Activated CD4-positive, alpha-beta memory T cell treated with anti-CD3 and anti-CD28 coated beads, Interleukin-2, amount 10 ng/mL, durations not matched to agents 7 days and 5 days (primary cell): Measurements from ENCODE around the gene TUSC2. TPM values are rescaled to one million over a fixed set of nuclear protein-coding genes. Genes with fewer than 3 reads are reported as not detected.

ENCODE experiments used
- CTCF ChIA-PET: fragments of 350-600 bp; sonication (Branson Sonifier 250); formaldehyde crosslinking; loops from one replicate; lab custom pipeline; 2021; ENCODE audit warnings: antibody characterized with exemption, inconsistent platforms; lab: Charles Lee
- POLR2A ChIA-PET: fragments of 350-600 bp; sonication (Branson Sonifier 250); formaldehyde crosslinking; loops from one replicate; lab custom pipeline; 2021; ENCODE audit warnings: antibody characterized with exemption; lab: Charles Lee
- DNase-seq: peaks from one replicate; pipeline ENCODE4 v3.0.0-alpha.2; 2020
- H3K27ac Mint-ChIP-seq: one replicate; pipeline ENCODE4 v1.8.0; 2021; ENCODE audit warnings: mild to moderate bottlenecking, mixed read lengths
- H3K27me3 Mint-ChIP-seq: one replicate; pipeline ENCODE4 v1.8.0; 2021; ENCODE audit warnings: mixed read lengths
- H3K36me3 Mint-ChIP-seq: one replicate; pipeline ENCODE4 v1.8.0; 2021; ENCODE audit warnings: low read depth, mixed read lengths
- H3K4me1 Mint-ChIP-seq: one replicate; pipeline ENCODE4 v1.8.0; 2021; ENCODE audit warnings: mixed read lengths
- H3K4me3 Mint-ChIP-seq: one replicate; pipeline ENCODE4 v1.8.0; 2021; ENCODE audit warnings: mild to moderate bottlenecking, mixed read lengths
- H3K9me3 Mint-ChIP-seq: one replicate; pipeline ENCODE4 v1.8.0; 2021; ENCODE audit warnings: mixed read lengths
- total RNA-seq, 2 experiments: library from RNA; stranded (reverse); gene quantifications; one replicate each; pipeline ENCODE4 v1.2.3, GENCODE V29; 2021

TUSC2 gene
- total RNA-seq, 2 experiments from 2014 or later, result 16.8 to 17.9 TPM

DNA sequence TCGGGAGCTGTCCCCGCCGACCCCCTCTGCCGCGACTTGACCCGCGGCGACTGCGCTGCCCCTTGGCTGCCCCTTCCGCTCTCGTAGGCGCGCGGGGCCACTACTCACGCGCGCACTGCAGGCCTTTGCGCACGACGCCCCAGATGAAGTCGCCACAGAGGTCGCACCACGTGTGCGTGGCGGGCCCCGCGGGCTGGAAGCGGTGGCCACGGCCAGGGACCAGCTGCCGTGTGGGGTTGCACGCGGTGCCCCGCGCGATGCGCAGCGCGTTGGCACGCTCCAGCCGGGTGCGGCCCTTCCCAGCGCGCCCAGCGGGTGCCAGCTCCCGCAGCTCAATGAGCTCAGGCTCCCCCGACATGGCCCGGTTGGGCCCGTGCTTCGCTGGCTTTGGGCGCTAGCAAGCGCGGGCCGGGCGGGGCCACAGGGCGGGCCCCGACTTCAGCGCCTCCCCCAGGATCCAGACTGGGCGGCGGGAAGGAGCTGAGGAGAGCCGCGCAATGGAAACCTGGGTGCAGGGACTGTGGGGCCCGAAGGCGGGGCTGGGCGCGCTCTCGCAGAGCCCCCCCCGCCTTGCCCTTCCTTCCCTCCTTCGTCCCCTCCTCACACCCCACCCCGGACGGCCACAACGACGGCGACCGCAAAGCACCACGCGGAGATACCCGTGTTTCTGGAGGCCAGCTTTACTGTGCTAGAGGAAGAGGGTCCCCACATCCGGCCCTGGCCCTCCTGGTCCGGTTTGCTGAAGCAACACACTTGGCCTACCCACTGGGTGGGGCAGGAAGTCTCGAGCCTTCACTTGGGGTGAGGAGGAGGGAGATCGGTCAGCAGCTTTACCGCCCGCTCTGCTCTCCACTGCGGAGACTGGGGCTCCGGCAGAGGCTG is 12.7 kb upstream of the TUSC2 start, which contains the start of gene RASSF1:
TSS of gene RASSF1 (minus strand) at position 389 of the 882 bp plus-strand sequence. CDS start at position 358, 31 bp downstream.
- POLR2A ChIA-PET, result interaction anchor here (0.8 to 32.1 kb wide), 19 partner anchors 2 to 314 kb away, joined by 3 to 704 read pairs (median 4); partner anchors contain the start of genes C3orf18, CISH, CYB561D2 and GNAI2

DNA sequence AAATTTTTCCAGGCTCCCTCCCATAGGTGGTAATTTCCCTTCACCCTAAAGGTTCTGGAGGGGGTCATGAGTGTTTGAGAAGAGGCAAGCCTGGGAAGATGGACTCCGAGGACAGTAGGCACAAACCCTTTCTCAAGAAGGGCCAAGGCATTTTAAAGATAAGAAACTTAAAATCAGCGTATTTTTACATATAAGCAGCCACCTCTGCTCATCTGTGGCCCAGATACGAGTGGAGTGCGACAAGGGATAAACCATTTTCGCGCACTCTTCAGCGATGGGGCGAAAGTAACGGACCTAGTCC is 12.1 kb upstream of the TUSC2 start:
- CTCF ChIA-PET, result interaction anchor here (0.6 to 5.9 kb wide), 9 partner anchors 8 to 278 kb away, joined by 3 to 65 read pairs (median 5); partner anchors contain the start of genes CYB561D2, HYAL3, NAA80 and NPRL2
- no peaks in the 10 kb centered on the region for H3K27me3 Mint-ChIP-seq
- H3K36me3 Mint-ChIP-seq, result peaks cover 51% of the 10 kb centered on the region
- DNase-seq, result no peak
- H3K4me3 Mint-ChIP-seq, result peak overlapping the region; percentile 85
- no peaks in the 10 kb centered on the region for H3K9me3 Mint-ChIP-seq
- H3K27ac Mint-ChIP-seq, result peak overlapping the region; percentile 94
- POLR2A ChIA-PET, result interaction anchor here (0.9 to 32.1 kb wide), 14 partner anchors 3 to 280 kb away, joined by 3 to 704 read pairs (median 12); partner anchors contain the start of genes C3orf18, CISH, CYB561D2 and GNAI2
- H3K4me1 Mint-ChIP-seq, result peaks cover 62% of the 10 kb centered on the region

More for the DNA sequence above, 12.7 kb upstream of the TUSC2 start, which contains the start of gene RASSF1:
- Mint-ChIP-seq H3K36me3 (peaks cover 45% of the 10 kb centered on the region), H3K27me3 (no peaks in the 10 kb centered on the region), H3K27ac (peak within 1 kb of the TSS; percentile 94), H3K9me3 (no peaks in the 10 kb centered on the region), H3K4me1 (peaks cover 61% of the 10 kb centered on the region), H3K4me3 (peak within 1 kb of the TSS; percentile 85)
- CTCF ChIA-PET, result interaction anchor here (0.6 to 5.9 kb wide), 12 partner anchors 8 to 278 kb away, joined by 3 to 65 read pairs (median 4); partner anchors contain the start of genes CYB561D2, HYAL3, NAA80 and NPRL2
- DNase-seq, result peak; percentile 92

DNA sequence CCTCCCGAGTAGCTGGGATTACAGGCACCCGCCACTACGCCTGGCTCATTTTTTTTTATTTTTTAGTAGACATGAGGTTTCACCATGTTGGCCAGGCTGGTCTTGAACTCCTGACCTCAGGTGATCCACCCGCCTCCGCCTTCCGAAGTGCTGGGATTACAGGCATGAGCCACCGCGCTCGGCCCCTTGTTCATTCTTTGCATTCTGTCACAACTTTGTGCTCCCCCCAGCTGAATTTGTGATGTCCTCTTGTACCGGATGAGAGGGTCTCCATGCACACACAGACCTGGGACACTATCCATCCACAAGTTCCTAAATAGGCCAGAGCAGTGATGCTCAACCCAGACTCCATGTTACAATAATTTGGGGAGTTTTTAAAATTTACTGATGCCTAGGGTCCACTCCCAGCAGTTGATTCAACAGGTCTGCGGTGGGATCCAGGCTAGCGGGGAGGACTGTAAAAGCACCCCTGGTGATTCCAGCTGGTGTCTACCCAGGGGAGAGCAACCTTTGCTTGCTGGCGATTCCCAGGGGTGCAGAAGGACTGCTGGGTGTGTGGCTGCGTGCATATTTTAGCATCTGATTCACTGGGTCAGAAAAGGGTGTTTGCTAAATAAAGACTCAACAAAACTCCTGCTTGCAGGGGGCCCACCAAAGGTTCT is 11.6 kb upstream of the TUSC2 start:
- Mint-ChIP-seq H3K4me3 (peak overlapping the region; percentile 85), H3K27me3 (no peaks in the 10 kb centered on the region), H3K4me1 (peaks cover 61% of the 10 kb centered on the region), H3K27ac (peak overlapping the region; percentile 94), H3K36me3 (peaks cover 54% of the 10 kb centered on the region), H3K9me3 (no peaks in the 10 kb centered on the region)
- no peak for DNase-seq
- CTCF ChIA-PET, result interaction anchor here (0.7 to 5.9 kb wide), 7 partner anchors 9 to 270 kb away, joined by 3 to 65 read pairs (median 5); partner anchors contain the start of genes CYB561D2, HYAL3, NAA80 and NPRL2
- POLR2A ChIA-PET, result interaction anchor here (1.0 to 32.1 kb wide), 11 partner anchors 3 to 280 kb away, joined by 4 to 704 read pairs (median 36); partner anchors contain the start of genes C3orf18, CISH, CYB561D2 and GNAI2

DNA sequence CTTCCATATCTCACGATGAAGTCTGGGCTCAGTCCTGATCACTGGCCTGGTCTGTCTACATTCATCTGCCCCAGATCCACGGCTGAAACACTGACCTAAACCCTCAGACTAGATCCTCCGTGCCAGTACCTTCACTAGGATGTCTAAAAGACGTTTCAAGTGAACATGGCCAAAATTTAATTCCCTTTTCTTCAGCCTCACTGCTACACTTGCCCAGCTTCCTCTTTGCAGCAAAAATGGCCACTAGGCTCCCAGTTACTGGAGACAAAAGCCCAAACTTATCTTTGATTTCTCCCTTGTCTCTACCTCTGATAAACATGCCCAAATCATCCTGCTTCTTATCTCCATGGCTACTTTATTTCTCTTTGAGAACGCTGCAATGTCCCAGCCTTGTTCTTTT is 10.9 kb upstream of the TUSC2 start:
- peak overlapping the region; percentile 85 for H3K4me3 Mint-ChIP-seq
- no peak for DNase-seq
- no peaks in the 10 kb centered on the region for H3K9me3 Mint-ChIP-seq
- H3K27me3 Mint-ChIP-seq, result no peaks in the 10 kb centered on the region
- peaks cover 61% of the 10 kb centered on the region for H3K36me3 Mint-ChIP-seq
- POLR2A ChIA-PET, result interaction anchor here (1.0 to 32.1 kb wide), 10 partner anchors 4 to 268 kb away, joined by 3 to 704 read pairs (median 89); partner anchors contain the start of genes C3orf18, CISH, CYB561D2 and GNAI2
- peak overlapping the region; percentile 94 for H3K27ac Mint-ChIP-seq
- peaks cover 65% of the 10 kb centered on the region for H3K4me1 Mint-ChIP-seq
- CTCF ChIA-PET, result interaction anchor here (0.7 to 7.5 kb wide), 8 partner anchors 10 to 270 kb away, joined by 3 to 65 read pairs (median 7); partner anchors contain the start of genes CYB561D2, HYAL2, HYAL3 and NAA80

DNA sequence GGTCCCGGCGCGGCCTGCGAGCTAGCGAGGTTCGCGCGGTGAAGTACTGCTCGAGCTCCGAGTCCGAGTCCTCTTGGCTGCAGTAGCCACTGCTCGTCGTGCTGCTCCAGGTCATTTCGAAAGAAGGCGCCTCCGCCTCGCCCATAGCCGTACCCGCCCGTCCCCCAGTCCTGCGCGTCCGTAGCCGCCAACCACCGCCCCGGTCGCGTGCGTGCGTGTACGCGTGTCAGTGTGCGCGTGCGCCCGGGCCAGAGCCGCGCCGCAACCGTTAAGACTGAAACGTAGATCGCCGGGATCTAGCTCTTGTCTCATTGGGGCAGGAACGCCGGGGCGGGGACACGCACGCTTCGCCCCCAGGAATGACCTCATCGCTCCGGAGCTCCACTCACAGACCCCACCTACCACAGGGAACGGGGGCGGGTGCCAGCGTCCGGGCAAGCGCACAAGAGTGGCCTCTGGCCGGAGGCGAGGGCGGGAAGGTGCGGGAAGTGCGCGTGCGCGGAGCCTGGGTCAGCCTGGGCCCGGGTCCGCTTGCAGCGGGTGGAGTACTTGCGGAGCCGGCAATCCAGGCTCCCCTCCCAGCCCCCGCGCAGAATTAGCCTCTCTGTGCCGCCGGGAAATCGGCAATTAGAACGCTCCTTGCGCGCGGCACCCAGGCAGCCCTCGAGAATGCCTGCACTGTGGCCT is 9.3 kb upstream of the TUSC2 start:
- H3K9me3 Mint-ChIP-seq, result no peaks in the 10 kb centered on the region
- ChIA-PET POLR2A (interaction anchor here (0.6 to 32.1 kb wide), 26 partner anchors 5 to 1162 kb away, joined by 3 to 704 read pairs (median 5); partner anchors contain the start of genes C3orf18, CISH, CYB561D2 and DCAF1), CTCF (interaction anchor here (0.9 to 7.5 kb wide), 18 partner anchors 10 to 275 kb away, joined by 3 to 65 read pairs (median 4); partner anchors contain the start of genes CISH, CYB561D2, GNAI2 and HYAL1)
- no peaks in the 10 kb centered on the region for H3K27me3 Mint-ChIP-seq
- H3K4me1 Mint-ChIP-seq, result peaks cover 63% of the 10 kb centered on the region
- H3K27ac Mint-ChIP-seq, result peak overlapping the region; percentile 94
- peak overlapping the region; percentile 85 for H3K4me3 Mint-ChIP-seq
- peak; percentile 97 for DNase-seq
- H3K36me3 Mint-ChIP-seq, result peaks cover 74% of the 10 kb centered on the region

DNA sequence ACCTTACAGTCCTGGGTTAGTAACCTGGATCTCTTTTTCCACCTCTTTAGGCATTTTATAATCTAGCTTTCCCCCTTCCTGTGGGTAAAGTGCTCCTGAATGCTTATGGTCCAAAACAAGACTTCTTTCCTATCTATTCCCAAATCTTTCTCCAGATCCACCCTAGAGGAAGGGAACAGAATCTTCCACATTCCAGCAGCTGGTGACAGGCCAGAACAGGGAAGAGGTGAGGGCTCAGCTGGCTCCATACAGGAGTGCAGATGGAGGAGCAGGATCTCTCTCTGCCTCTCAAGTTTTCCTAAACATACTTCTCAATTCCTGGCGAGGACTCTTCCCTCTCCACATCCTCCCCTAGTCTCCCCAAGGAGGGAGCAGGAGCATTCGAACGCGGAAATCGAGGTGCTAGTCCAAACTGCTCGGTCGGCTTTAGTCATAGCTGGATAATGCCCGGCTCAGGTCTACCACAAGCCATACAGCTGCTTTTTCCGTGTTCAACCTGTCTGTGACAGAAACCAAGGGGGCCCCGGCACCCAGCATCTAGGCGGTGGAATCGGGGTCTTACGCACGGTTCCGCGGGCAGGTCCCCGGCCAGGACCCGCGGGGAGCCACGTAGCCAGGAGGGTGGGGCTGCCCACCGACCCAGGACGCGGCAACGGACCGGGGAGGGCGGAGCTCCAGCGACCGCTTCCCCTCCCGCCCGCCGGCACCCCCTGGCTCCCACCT is 8.6 kb upstream of the TUSC2 start:
- no peak for DNase-seq
- no peaks in the 10 kb centered on the region for H3K27me3 Mint-ChIP-seq
- H3K4me3 Mint-ChIP-seq, result peak overlapping the region; percentile 85
- CTCF ChIA-PET, result interaction anchor here (0.9 to 7.5 kb wide), 18 partner anchors 9 to 276 kb away, joined by 3 to 65 read pairs (median 4); partner anchors contain the start of genes CISH, CYB561D2, GNAI2 and HYAL1
- H3K36me3 Mint-ChIP-seq, result peaks cover 78% of the 10 kb centered on the region
- POLR2A ChIA-PET, result interaction anchor here (0.6 to 32.1 kb wide), 27 partner anchors 6 to 1163 kb away, joined by 3 to 704 read pairs (median 5); partner anchors contain the start of genes C3orf18, CISH, CYB561D2 and DCAF1
- peak overlapping the region; percentile 94 for H3K27ac Mint-ChIP-seq
- H3K9me3 Mint-ChIP-seq, result no peaks in the 10 kb centered on the region
- peaks cover 61% of the 10 kb centered on the region for H3K4me1 Mint-ChIP-seq

DNA sequence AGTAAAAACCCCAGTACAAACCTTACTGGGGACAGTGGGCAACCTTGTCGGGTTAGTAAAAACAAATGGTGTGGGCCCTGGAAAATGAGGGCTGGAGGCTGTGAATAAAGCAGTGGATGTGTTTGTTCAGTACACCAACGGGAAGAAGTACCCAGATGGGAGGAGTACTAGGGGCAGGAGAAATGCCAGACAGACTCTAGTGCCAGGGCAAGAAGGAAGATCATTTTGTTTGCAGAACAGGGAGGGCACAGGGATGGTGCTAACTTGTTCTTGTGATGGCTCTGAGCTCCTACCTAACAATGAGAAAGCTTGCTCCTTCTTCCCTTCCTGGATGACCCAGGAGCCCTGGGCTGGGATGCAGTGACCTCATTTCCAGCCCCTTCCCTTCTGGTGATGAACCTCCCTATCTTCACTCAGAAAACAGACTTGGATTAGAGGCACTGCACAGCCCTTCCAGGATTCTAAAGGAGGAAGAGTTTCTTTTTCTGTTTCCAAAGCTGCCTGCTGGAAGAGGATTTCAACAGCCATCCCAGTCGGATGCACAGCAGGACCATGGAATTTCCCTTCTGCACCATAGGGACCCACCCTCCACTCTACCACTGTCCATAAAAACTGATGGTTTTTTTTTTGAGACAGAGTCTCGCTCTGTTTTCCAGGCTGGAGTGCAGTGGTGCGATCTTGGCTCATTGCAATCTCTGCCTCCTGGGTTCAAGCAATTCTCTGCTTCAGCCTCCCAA is 6.5 kb upstream of the TUSC2 start:
- DNase-seq, result no peak
- Mint-ChIP-seq H3K4me1 (peaks cover 59% of the 10 kb centered on the region), H3K36me3 (peaks cover 86% of the 10 kb centered on the region), H3K9me3 (no peaks in the 10 kb centered on the region), H3K4me3 (peak overlapping the region; percentile 51), H3K27ac (peak overlapping the region; percentile 86), H3K27me3 (no peaks in the 10 kb centered on the region)
- POLR2A ChIA-PET, result interaction anchor here (1.4 to 32.1 kb wide), 6 partner anchors 6 to 272 kb away, joined by 3 to 704 read pairs (median 295); partner anchors contain the start of genes C3orf18, CISH, CYB561D2 and GNAI2
- CTCF ChIA-PET, result interaction anchor here (0.8 to 7.5 kb wide), 2 partner anchors 12 to 42 kb away, joined by 4 to 61 read pairs; partner anchors contain the start of genes HYAL2 and IFRD2

DNA sequence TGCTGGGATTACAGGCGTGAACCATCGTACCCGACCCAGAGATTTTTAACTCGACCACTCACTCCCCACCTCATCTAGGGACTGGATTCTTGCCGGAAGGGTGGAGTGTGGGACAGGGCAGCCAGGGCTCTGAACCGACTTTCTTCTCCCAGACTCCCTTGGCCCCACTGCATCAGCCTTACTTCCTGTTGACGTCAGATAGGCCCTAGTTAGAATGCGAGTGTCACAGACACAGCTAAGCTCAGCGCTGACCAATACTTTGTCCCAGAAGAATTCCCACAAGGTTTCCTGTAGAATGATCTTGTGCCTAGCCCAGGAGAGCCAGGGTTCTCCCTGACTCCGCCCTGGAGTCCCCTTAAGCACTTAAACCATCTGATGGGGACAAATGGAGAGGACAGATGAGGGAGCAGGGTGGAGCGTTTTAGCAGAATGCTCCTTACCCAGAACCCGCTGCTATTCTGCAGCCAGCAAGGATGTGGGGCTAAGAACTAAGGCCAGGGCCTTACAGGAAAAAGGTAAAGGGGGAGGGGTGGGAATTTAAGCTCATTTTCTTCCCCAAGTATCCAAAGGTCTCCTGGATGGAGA is 5.8 kb upstream of the TUSC2 start:
- Mint-ChIP-seq H3K4me1 (peaks cover 56% of the 10 kb centered on the region), H3K4me3 (peak overlapping the region; percentile 51), H3K27ac (peak overlapping the region; percentile 86), H3K36me3 (peaks cover 83% of the 10 kb centered on the region), H3K27me3 (no peaks in the 10 kb centered on the region), H3K9me3 (no peaks in the 10 kb centered on the region)
- ChIA-PET POLR2A (interaction anchor here (1.4 to 32.1 kb wide), 6 partner anchors 6 to 273 kb away, joined by 3 to 704 read pairs (median 295); partner anchors contain the start of genes C3orf18, CISH, CYB561D2 and GNAI2), CTCF (interaction anchor here (7.5 kb wide), 1 partner anchor 11 kb away, joined by 61 read pairs; the partner anchor contains the start of gene HYAL2)
- DNase-seq, result no peak

DNA sequence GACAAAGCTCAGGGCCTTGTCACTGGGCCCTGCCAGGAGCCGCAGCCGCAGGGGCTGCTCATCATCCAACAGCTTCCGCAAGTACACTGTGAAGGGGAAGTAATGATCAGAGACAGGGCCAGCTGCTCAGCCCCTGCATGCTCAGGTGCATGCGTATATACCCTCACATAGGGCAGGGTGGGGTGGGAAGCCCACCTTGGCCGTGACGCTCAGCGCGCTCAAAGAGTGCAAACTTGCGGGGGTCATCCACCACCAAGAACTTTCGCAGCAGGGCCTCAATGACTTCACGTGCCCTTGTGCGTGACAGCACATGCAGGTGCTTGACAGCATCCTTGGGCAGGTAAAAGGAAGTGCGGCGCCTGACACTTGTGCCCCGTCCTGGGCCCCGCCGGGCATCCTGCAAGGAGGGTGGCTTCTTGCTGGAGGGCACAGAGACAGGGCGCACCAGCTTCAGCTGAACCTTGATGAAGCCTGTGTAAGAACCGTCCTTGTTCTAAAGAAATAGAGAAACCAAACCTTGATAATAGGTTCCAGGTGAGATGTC is 3.4 kb upstream of the TUSC2 start:
- POLR2A ChIA-PET, result interaction anchor here (1.7 to 32.1 kb wide), 4 partner anchors 3 to 39 kb away, joined by 7 to 704 read pairs (median 427); partner anchors contain the start of genes CYB561D2, HYAL2, HYAL3 and IFRD2
- peaks cover 69% of the 10 kb centered on the region for H3K36me3 Mint-ChIP-seq
- CTCF ChIA-PET, result interaction anchor here (0.6 to 7.5 kb wide), 4 partner anchors 9 to 39 kb away, joined by 3 to 61 read pairs (median 4); partner anchors contain the start of genes HYAL2, HYAL3, IFRD2 and NAA80
- DNase-seq, result no peak
- H3K9me3 Mint-ChIP-seq, result no peaks in the 10 kb centered on the region
- peaks cover 66% of the 10 kb centered on the region for H3K4me1 Mint-ChIP-seq
- H3K27ac Mint-ChIP-seq, result no peak overlapping the region
- no peaks in the 10 kb centered on the region for H3K27me3 Mint-ChIP-seq
- H3K4me3 Mint-ChIP-seq, result no peak overlapping the region
